Right lobe of liver (tissue), 4 donors: Measurements from ENCODE around the gene MC3R.

ENCODE experiments used
- CTCF ChIP-seq, 4 donors: fragments of 200-600 bp in 3 of 4; fragments of 450-650 bp in 1 of 4; IDR thresholded peaks; one replicate each; pipeline versions ENCODE4 v1.5.1 to v1.8.0; 2016 to 2022; ENCODE audit warnings: antibody characterized with exemption in 4 of 4, mild to moderate bottlenecking in 2 of 4
- POLR2A ChIP-seq: fragments of 450-650 bp; IDR thresholded peaks from one replicate; pipeline ENCODE4 v1.6.1; 2017; ENCODE audit warnings: antibody characterized with exemption, mild to moderate bottlenecking
- donor health status: DM: no; HTN: no; CAD: no.
- donor health status: DM: no; HTN: no; CAD: no.
- donor health status: DM: no; HTN: yes; CAD: no.

GRCh38 chr20:56204206-56204605 is 44.3 kb upstream of the MC3R start:
- TF ChIP-seq CTCF (IDR thresholded peaks at IDR 0.05) (no peak), POLR2A (no peak)
